GM19099 (cell line): Measurements from ENCODE around the gene ISCU.

Experiments
- POLR2A ChIP-seq: IDR thresholded peaks from 3 replicates; pipeline ENCODE4 v1.6.1; 2011; ENCODE audit warnings: low read depth; ENCODE audit not compliant: insufficient read length; ENCODE audit errors: extremely low read depth

Gene ISCU

GRCh38 chr12:108562348-108563135, at the start of gene ISCU:
TSS of gene ISCU (plus strand) at chr12:108562596. CDS start at chr12:108562623, 27 bp downstream.
- peak; percentile 92 for TF ChIP-seq POLR2A

GRCh38 chr12:108514468-108514972, 47.9 kb upstream of the ISCU start:
- TF ChIP-seq POLR2A, result no peak

GRCh38 chr12:108514973-108515814, 47.2 kb upstream of the ISCU start, which contains the start of gene FICD:
TSS of gene FICD (plus strand) at chr12:108515277. CDS start at chr12:108516973, 1,696 bp downstream.
- peak; percentile 77 for TF ChIP-seq POLR2A

GRCh38 chr12:108515916-108516315, 46.5 kb upstream of the ISCU start:
- TF ChIP-seq POLR2A, result no peak

- TF ChIP-seq POLR2A, result no peak
Observed at GRCh38 chr12:108516511-108517275, 45.7 kb upstream of the ISCU start.

- no peak for TF ChIP-seq POLR2A
Observed at GRCh38 chr12:108517288-108518100, 44.9 kb upstream of the ISCU start.

- no peak for TF ChIP-seq POLR2A
Observed at GRCh38 chr12:108518101-108518715, 44.2 kb upstream of the ISCU start.

- no peak for TF ChIP-seq POLR2A
Observed at GRCh38 chr12:108518716-108519496, 43.5 kb upstream of the ISCU start.

GRCh38 chr12:108519558-108519957, 42.8 kb upstream of the ISCU start:
- TF ChIP-seq POLR2A, result no peak

GRCh38 chr12:108523365-108523764, 39.0 kb upstream of the ISCU start:
- no peak for TF ChIP-seq POLR2A

GRCh38 chr12:108525681-108526080, 36.7 kb upstream of the ISCU start:
- no peak for TF ChIP-seq POLR2A

GRCh38 chr12:108526482-108527165, 35.8 kb upstream of the ISCU start:
- TF ChIP-seq POLR2A, result no peak

- no peak for TF ChIP-seq POLR2A
Observed at GRCh38 chr12:108527166-108527496, 35.3 kb upstream of the ISCU start.

- TF ChIP-seq POLR2A, result no peak
Observed at GRCh38 chr12:108530161-108530560, 32.2 kb upstream of the ISCU start.
